Measurements from ENCODE around the gene ORMDL3. TPM values are rescaled to one million over a fixed set of nuclear protein-coding genes. Genes with fewer than 3 reads are reported as not detected.
A peak's percentile ranks its signal among the peaks of the same experiment; 100 is the strongest.

ORMDL3 gene
- 100 to 1,000 TPM in 2 of 3 donors, 10 to 100 TPM in 1; 60.2 to 215 (median 188) TPM for polyA plus RNA-seq

- WGBS, 3 donors, result 0 to 1% (median 1%) methylated on average over 70 to 72 of the region's 72 CpGs
Measured at GRCh38 chr17:39927101-39927928, at the start of gene ORMDL3, which contains the start of gene LRRC3C. ORMDL3 (minus strand) TSS chr17:39927601; CDS start chr17:39924203, 3,398 bp downstream. LRRC3C (plus strand) TSS chr17:39927732; CDS start chr17:39941524, 13,792 bp downstream.

GRCh38 chr17:39975801-39976200 lies 48.4 kb upstream of the ORMDL3 start:
- no peak overlapping the region for H3K27ac ChIP-seq (ENCODE audit: low read depth, low read length)
- 58 to 81% (median 68%) methylated on average over 4 of the region's 4 CpGs for WGBS, 3 donors

More at GRCh38 chr17:39927101-39927928, at the start of gene ORMDL3, which contains the start of gene LRRC3C:
- peak within 1 kb of the TSS; percentile 71 for H3K27ac ChIP-seq (ENCODE audit: low read depth, low read length)

GRCh38 chr17:39974433-39974832 lies 47.0 kb upstream of the ORMDL3 start:
- no peak overlapping the region for H3K27ac ChIP-seq (ENCODE audit: low read depth, low read length)
- WGBS, 3 donors, result 77 to 80% (median 78%) methylated on average over 5 of the region's 5 CpGs

GRCh38 chr17:39973496-39973895 lies 46.1 kb upstream of the ORMDL3 start:
- 86 to 96% (median 92%) methylated on average over 2 of the region's 2 CpGs for WGBS, 3 donors
- H3K27ac ChIP-seq (ENCODE audit: low read depth, low read length), result no peak overlapping the region

GRCh38 chr17:39972271-39972670 lies 44.9 kb upstream of the ORMDL3 start:
- no peak overlapping the region for H3K27ac ChIP-seq (ENCODE audit: low read depth, low read length)
- 22 to 52% (median 24%) methylated on average over 3 of the region's 3 CpGs for WGBS, 3 donors

- H3K27ac ChIP-seq (ENCODE audit: low read depth, low read length), result no peak overlapping the region
- WGBS, 3 donors, result 79 to 89% (median 85%) methylated on average over 4 of the region's 4 CpGs
Measured at GRCh38 chr17:39971076-39971603, 43.7 kb upstream of the ORMDL3 start.

GRCh38 chr17:39970157-39970692 lies 42.8 kb upstream of the ORMDL3 start:
- no peak overlapping the region for H3K27ac ChIP-seq (ENCODE audit: low read depth, low read length)
- 57 to 73% (median 72%) methylated on average over 7 of the region's 7 CpGs for WGBS, 3 donors

- WGBS, 3 donors, result 63 to 86% (median 73%) methylated on average over 6 of the region's 6 CpGs
- no peak overlapping the region for H3K27ac ChIP-seq (ENCODE audit: low read depth, low read length)
Measured at GRCh38 chr17:39969375-39969774, 42.0 kb upstream of the ORMDL3 start.

GRCh38 chr17:39968761-39969160 lies 41.4 kb upstream of the ORMDL3 start:
- no peak overlapping the region for H3K27ac ChIP-seq (ENCODE audit: low read depth, low read length)
- WGBS, 3 donors, result 73 to 90% (median 85%) methylated on average over 2 of the region's 2 CpGs

- 78 to 89% (median 84%) methylated on average over 6 of the region's 6 CpGs for WGBS, 3 donors
- H3K27ac ChIP-seq (ENCODE audit: low read depth, low read length), result no peak overlapping the region
Measured at GRCh38 chr17:39966771-39967170, 39.4 kb upstream of the ORMDL3 start.

GRCh38 chr17:39965017-39965699 lies 37.8 kb upstream of the ORMDL3 start:
- H3K27ac ChIP-seq (ENCODE audit: low read depth, low read length), result no peak overlapping the region
- 49 to 59% (median 53%) methylated on average over 8 of the region's 8 CpGs for WGBS, 3 donors

GRCh38 chr17:39963829-39964228 lies 36.4 kb upstream of the ORMDL3 start:
- 72 to 77% (median 76%) methylated on average over 6 of the region's 6 CpGs for WGBS, 3 donors

GRCh38 chr17:39962642-39963220 lies 35.3 kb upstream of the ORMDL3 start, which contains the start of gene GSDMA:
GSDMA (plus strand) TSS chr17:39963004; CDS start chr17:39965688, 2,684 bp downstream.
- H3K27ac ChIP-seq (ENCODE audit: low read depth, low read length), result no peak within 1 kb of the TSS
- 65 to 72% (median 68%) methylated on average over 6 of the region's 6 CpGs for WGBS, 3 donors

More at GRCh38 chr17:39963829-39964228, 36.4 kb upstream of the ORMDL3 start:
- H3K27ac ChIP-seq (ENCODE audit: low read depth, low read length), result no peak overlapping the region

- WGBS, 3 donors, result 45 to 72% (median 57%) methylated on average over 8 of the region's 8 CpGs
- no peak overlapping the region for H3K27ac ChIP-seq (ENCODE audit: low read depth, low read length)
Measured at GRCh38 chr17:39960524-39961041, 33.2 kb upstream of the ORMDL3 start.

- WGBS, 3 donors, result 81 to 84% (median 82%) methylated on average over 4 of the region's 4 CpGs
Measured at GRCh38 chr17:39955726-39956225, 28.4 kb upstream of the ORMDL3 start.

GRCh38 chr17:39954876-39955275 lies 27.5 kb upstream of the ORMDL3 start:
- 62 to 68% (median 68%) methylated on average over 3 to 4 of the region's 4 CpGs for WGBS, 3 donors
- H3K27ac ChIP-seq (ENCODE audit: low read depth, low read length), result no peak overlapping the region

More at GRCh38 chr17:39955726-39956225, 28.4 kb upstream of the ORMDL3 start:
- no peak overlapping the region for H3K27ac ChIP-seq (ENCODE audit: low read depth, low read length)

GRCh38 chr17:39953471-39953888 lies 26.1 kb upstream of the ORMDL3 start:
- 41 to 46% (median 42%) methylated on average over 7 to 9 of the region's 9 CpGs for WGBS, 3 donors
- H3K27ac ChIP-seq (ENCODE audit: low read depth, low read length), result no peak overlapping the region

Data from adipose tissue (tissue), 3 donors.